ENCODE measurements around the gene FAR2.

The FAR2 gene

GRCh38 chr12:29104516-29104915 lies 44.6 kb upstream of the FAR2 start:
- no peaks in the 10 kb centered on the region for H3K9me3 ChIP-seq (ENCODE audit: insufficient read depth, low read length)
- no peaks in the 10 kb centered on the region for H3K36me3 ChIP-seq (ENCODE audit: low read length)
- no peak overlapping the region for H3K27ac ChIP-seq (ENCODE audit: low read depth, low read length)
- no peaks in the 10 kb centered on the region for H4K20me1 ChIP-seq (ENCODE audit: low read depth, low read length)
- H2AFZ ChIP-seq (ENCODE audit: low read depth, low read length, severe bottlenecking): no peak overlapping the region
- no peak overlapping the region for H3K9ac ChIP-seq (ENCODE audit: low read length)
- no peaks in the 10 kb centered on the region for H3F3A ChIP-seq (ENCODE audit: insufficient read depth)
- TF ChIP-seq, protein P1, sequence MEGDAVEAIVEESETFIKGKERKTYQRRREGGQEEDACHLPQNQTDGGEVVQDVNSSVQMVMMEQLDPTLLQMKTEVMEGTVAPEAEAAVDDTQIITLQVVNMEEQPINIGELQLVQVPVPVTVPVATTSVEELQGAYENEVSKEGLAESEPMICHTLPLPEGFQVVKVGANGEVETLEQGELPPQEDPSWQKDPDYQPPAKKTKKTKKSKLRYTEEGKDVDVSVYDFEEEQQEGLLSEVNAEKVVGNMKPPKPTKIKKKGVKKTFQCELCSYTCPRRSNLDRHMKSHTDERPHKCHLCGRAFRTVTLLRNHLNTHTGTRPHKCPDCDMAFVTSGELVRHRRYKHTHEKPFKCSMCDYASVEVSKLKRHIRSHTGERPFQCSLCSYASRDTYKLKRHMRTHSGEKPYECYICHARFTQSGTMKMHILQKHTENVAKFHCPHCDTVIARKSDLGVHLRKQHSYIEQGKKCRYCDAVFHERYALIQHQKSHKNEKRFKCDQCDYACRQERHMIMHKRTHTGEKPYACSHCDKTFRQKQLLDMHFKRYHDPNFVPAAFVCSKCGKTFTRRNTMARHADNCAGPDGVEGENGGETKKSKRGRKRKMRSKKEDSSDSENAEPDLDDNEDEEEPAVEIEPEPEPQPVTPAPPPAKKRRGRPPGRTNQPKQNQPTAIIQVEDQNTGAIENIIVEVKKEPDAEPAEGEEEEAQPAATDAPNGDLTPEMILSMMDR (IDR thresholded peaks at IDR 0.05; ENCODE audit: insufficient read depth, low read length, poor library complexity, severe bottlenecking): no peak
- TF ChIP-seq EZH2phosphoT487 (conservative IDR thresholded peaks at IDR 0.05; ENCODE audit: low read length): no peak
- no peaks in the 10 kb centered on the region for H3K79me2 ChIP-seq (ENCODE audit: insufficient read depth, low read length)
- H3K27me3 ChIP-seq (ENCODE audit: low read length): no peaks in the 10 kb centered on the region; the same call in 1 of the 2 replicates
- H3K9me2 ChIP-seq (replicated peaks; ENCODE audit: insufficient read depth, low read length): no peaks in the 10 kb centered on the region
- no peak overlapping the region for H3K4me3 ChIP-seq (ENCODE audit: insufficient read depth, low read length, poor library complexity, severe bottlenecking)
- no peak overlapping the region for H3K4me2 ChIP-seq (ENCODE audit: low read depth, low read length, poor library complexity, severe bottlenecking)

DNA sequence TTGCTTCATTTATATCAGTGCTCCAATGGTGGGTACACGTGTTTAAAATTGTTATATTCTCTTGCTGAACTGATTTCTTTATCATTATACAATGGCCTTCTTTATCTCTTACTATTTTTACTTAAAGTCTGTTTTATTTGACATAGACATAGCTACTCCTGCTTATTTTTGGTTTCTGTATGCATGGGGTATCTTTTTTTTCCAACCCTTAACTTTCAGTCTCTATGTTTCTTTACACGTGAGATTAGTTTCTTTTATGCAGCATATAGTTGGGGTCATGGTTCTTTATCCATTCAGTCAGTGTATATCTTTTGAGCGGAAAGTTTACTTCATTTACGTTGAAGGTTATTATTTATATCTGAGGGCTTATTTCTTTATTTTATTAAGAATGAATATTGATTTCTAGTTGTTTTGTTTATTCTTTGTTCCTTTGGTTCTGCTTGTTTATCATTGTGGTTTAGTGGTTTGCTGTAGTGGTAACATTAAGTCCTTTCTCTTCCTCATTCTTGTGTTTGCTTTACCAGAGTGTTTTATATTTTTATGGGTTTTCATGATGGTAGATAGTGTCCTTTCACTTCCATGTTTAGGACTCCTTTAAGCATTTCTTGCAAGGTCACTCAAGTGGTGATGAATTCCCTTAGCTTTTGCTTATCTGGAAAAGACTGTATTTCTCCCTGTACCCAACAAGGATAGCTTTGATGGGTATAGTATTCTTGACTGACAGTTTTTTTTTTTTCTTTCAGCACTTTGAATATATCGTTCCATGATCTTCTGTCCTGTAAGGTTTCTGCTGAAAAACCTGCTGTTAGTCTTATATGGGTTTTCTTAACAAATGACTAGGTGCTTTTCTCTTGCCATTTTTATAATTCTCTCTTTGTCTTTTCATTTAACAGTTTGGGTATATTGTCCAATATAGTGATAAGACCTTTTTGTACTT lies 38.3 kb upstream of the FAR2 start:
- Histone ChIP-seq H3K9ac (ENCODE audit: low read length) (no peak overlapping the region), H3K27ac (ENCODE audit: low read depth, low read length) (no peak overlapping the region), H3K27me3 (ENCODE audit: low read length) (no peaks in the 10 kb centered on the region), H3K36me3 (ENCODE audit: low read length) (no peaks in the 10 kb centered on the region), H3K9me2 (replicated peaks; ENCODE audit: insufficient read depth, low read length) (no peaks in the 10 kb centered on the region), H3K9me3 (ENCODE audit: insufficient read depth, low read length) (no peaks in the 10 kb centered on the region), H3K4me3 (ENCODE audit: insufficient read depth, low read length, poor library complexity, severe bottlenecking) (no peak overlapping the region), H3F3A (ENCODE audit: insufficient read depth) (no peaks in the 10 kb centered on the region), H4K20me1 (ENCODE audit: low read depth, low read length) (no peaks in the 10 kb centered on the region), H3K4me2 (ENCODE audit: low read depth, low read length, poor library complexity, severe bottlenecking) (no peak overlapping the region), H2AFZ (ENCODE audit: low read depth, low read length, severe bottlenecking) (no peak overlapping the region), H3K79me2 (ENCODE audit: insufficient read depth, low read length) (no peaks in the 10 kb centered on the region)
- no peak for TF ChIP-seq EZH2phosphoT487 (conservative IDR thresholded peaks at IDR 0.05; ENCODE audit: low read length)
- TF ChIP-seq, protein P1 (IDR thresholded peaks at IDR 0.05; ENCODE audit: insufficient read depth, low read length, poor library complexity, severe bottlenecking): no peak

GRCh38 chr12:29113101-29113500 lies 36.0 kb upstream of the FAR2 start:
- Histone ChIP-seq H2AFZ (ENCODE audit: low read depth, low read length, severe bottlenecking) (no peak overlapping the region), H3K27me3 (ENCODE audit: low read length) (no peaks in the 10 kb centered on the region), H3K27ac (ENCODE audit: low read depth, low read length) (no peak overlapping the region), H3K36me3 (ENCODE audit: low read length) (no peaks in the 10 kb centered on the region), H3K79me2 (ENCODE audit: insufficient read depth, low read length) (no peaks in the 10 kb centered on the region), H3K4me2 (ENCODE audit: low read depth, low read length, poor library complexity, severe bottlenecking) (no peak overlapping the region), H3K4me3 (ENCODE audit: insufficient read depth, low read length, poor library complexity, severe bottlenecking) (no peak overlapping the region), H3K9me2 (replicated peaks; ENCODE audit: insufficient read depth, low read length) (no peaks in the 10 kb centered on the region), H3F3A (ENCODE audit: insufficient read depth) (no peaks in the 10 kb centered on the region), H3K9ac (ENCODE audit: low read length) (no peak overlapping the region), H4K20me1 (ENCODE audit: low read depth, low read length) (no peaks in the 10 kb centered on the region), H3K9me3 (ENCODE audit: insufficient read depth, low read length) (no peaks in the 10 kb centered on the region)
- TF ChIP-seq, protein P1 (IDR thresholded peaks at IDR 0.05; ENCODE audit: insufficient read depth, low read length, poor library complexity, severe bottlenecking): no peak
- TF ChIP-seq EZH2phosphoT487 (conservative IDR thresholded peaks at IDR 0.05; ENCODE audit: low read length): no peak

Measured in SU-DHL-6 (cell line).